EL (cell line): ENCODE data around the gene PERP.
A peak's percentile ranks its signal among the peaks of the same experiment; 100 is the strongest.
"Not testable (repeated sequence)": the region's sequence is repeated elsewhere in the genome, so short reads cannot be mapped to it uniquely, and the experiment has no call there.

Experiments used
- DNase-seq: peaks from one replicate; pipeline ENCODE4 v3.0.0-alpha.2; 2016

Gene PERP

GRCh38 chr6:138104618-138105213, 2.5 kb downstream of the PERP start:
- no peak for DNase-seq

GRCh38 chr6:138103871-138104270, 3.3 kb downstream of the PERP start:
- DNase-seq: no peak

GRCh38 chr6:138101946-138102731, 5.1 kb downstream of the PERP start:
- DNase-seq: no peak

- peak; percentile 43 for DNase-seq
These were observed 7.4 kb downstream of the PERP start for GRCh38 chr6:138099832-138100231.

- no peak for DNase-seq
These were observed 8.9 kb downstream of the PERP start for GRCh38 chr6:138098306-138098705.

GRCh38 chr6:138094260-138094659, 13.0 kb downstream of the PERP start:
- DNase-seq: no peak

GRCh38 chr6:138093632-138094031, 13.6 kb downstream of the PERP start:
- no peak for DNase-seq

- no peak for DNase-seq
These were observed 14.5 kb downstream of the PERP start for GRCh38 chr6:138092686-138093085.

GRCh38 chr6:138089325-138089724, 17.9 kb downstream of the PERP start:
- DNase-seq: no peak

- DNase-seq: peak; percentile 86
These were observed 18.9 kb downstream of the PERP start for GRCh38 chr6:138088326-138088762.

GRCh38 chr6:138087593-138088325, 19.5 kb downstream of the PERP start:
- peak; percentile 22 for DNase-seq

- peak; percentile 21 for DNase-seq
These were observed 20.5 kb downstream of the PERP start for GRCh38 chr6:138086573-138087196.

GRCh38 chr6:138085839-138086222, 21.4 kb downstream of the PERP start:
- DNase-seq: no peak

GRCh38 chr6:138084904-138085838, 22.0 kb downstream of the PERP start:
- no peak for DNase-seq

- no peak for DNase-seq
These were observed 25.0 kb downstream of the PERP start for GRCh38 chr6:138082232-138082631.

GRCh38 chr6:138079556-138079955, 27.7 kb downstream of the PERP start:
- not testable (repeated sequence) for DNase-seq

GRCh38 chr6:138078491-138078890, 28.7 kb downstream of the PERP start:
- DNase-seq: no peak

GRCh38 chr6:138073264-138073663, 34.0 kb downstream of the PERP start:
- no peak for DNase-seq

- no peak for DNase-seq
These were observed 43.5 kb downstream of the PERP start for GRCh38 chr6:138063726-138064125.

- DNase-seq: no peak
These were observed 52.2 kb downstream of the PERP start for GRCh38 chr6:138054982-138055381.

GRCh38 chr6:138052783-138053182, 54.4 kb downstream of the PERP start:
- peak; percentile 32 for DNase-seq

GRCh38 chr6:138044972-138045371, 62.2 kb downstream of the PERP start:
- no peak for DNase-seq
